NB4 (cell line): ENCODE measurements around the gene SELENOW.

Source experiments
- CTCF ChIP-seq: IDR thresholded peaks from one replicate; pipeline ENCODE4 v1.5.1; 2012; ENCODE audit warnings: low read depth, low read length
- MYC ChIP-seq: IDR thresholded peaks from 2 replicates; pipeline ENCODE4 v1.6.1; 2011; ENCODE audit warnings: low read depth, low read length
- POLR2A ChIP-seq: IDR thresholded peaks from 2 replicates; pipeline ENCODE4 v1.6.1; 2011; ENCODE audit warnings: mild to moderate bottlenecking; ENCODE audit not compliant: insufficient read length; ENCODE audit errors: extremely low read depth
- TF ChIP-seq, protein P1 (sequence below): IDR thresholded peaks from 2 replicates; pipeline ENCODE4 v1.6.1; 2011; ENCODE audit warnings: low read depth, low read length

DNA sequence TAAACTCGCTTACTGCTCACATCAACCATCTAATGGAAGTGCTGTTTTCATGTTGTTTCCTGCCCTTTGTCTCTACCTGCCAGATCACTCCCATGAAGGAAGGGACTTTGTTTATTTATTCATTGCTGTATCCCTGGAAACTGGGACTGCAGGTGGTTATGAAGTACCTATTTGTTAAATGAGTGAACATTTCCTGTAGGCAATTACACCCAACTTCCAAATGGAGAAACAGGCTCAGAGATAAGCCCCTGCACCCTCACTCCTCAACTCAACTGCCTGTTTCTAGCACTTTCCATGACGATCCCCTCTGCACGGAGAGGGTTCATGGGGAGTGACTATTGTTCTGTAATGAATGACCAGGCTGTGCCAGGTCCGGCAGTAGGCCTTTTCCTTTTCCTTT, 1.9 kb upstream of the SELENOW start:
- TF ChIP-seq POLR2A (no peak), CTCF (no peak), MYC (no peak)
- TF ChIP-seq, protein P1, sequence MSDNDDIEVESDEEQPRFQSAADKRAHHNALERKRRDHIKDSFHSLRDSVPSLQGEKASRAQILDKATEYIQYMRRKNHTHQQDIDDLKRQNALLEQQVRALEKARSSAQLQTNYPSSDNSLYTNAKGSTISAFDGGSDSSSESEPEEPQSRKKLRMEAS: no peak
